Loucy (cell line): ENCODE results near the gene NRSN1.
"Not testable (repeated sequence)": the region's sequence is repeated elsewhere in the genome, so short reads cannot be mapped to it uniquely, and the experiment has no call there.

ENCODE experiments used
- H2AFZ ChIP-seq: fragments of 200-600 bp; sonication (generic); 2 replicates; pipeline ENCODE4 v1.6.0; 2016; ENCODE audit warnings: antibody characterized with exemption, mild to moderate bottlenecking, low read length, moderate library complexity
- H3F3A ChIP-seq: fragments of 200-600 bp; 2 replicates; pipeline ENCODE4 v1.6.0; 2016; ENCODE audit warnings: antibody characterized with exemption, low read depth, mild to moderate bottlenecking
- H3K27me3 ChIP-seq: fragments of 200-600 bp; sonication (generic); 2 replicates; pipeline ENCODE4 v1.6.1; 2014; ENCODE audit warnings: low read length, mild to moderate bottlenecking; ENCODE audit not compliant: insufficient read depth, poor library complexity, severe bottlenecking
- H3K36me3 ChIP-seq: fragments of 200-600 bp; sonication (generic); 2 replicates; pipeline ENCODE4 v1.6.1; 2016; ENCODE audit warnings: low read length; ENCODE audit not compliant: insufficient read depth
- H3K4me1 ChIP-seq: fragments of 200-600 bp; sonication (generic); 2 replicates; pipeline ENCODE4 v1.5.1; 2014; ENCODE audit warnings: low read length, mild to moderate bottlenecking; ENCODE audit not compliant: insufficient read depth, poor library complexity, severe bottlenecking
- H3K4me2 ChIP-seq: fragments of 200-600 bp; sonication (generic); 2 replicates; pipeline ENCODE4 v1.6.0; 2014; ENCODE audit warnings: antibody characterized with exemption, low read length, low read depth, mild to moderate bottlenecking; ENCODE audit not compliant: poor library complexity, severe bottlenecking
- H3K4me3 ChIP-seq: fragments of 200-600 bp; sonication (generic); 2 replicates; pipeline ENCODE4 v1.5.1; 2014; ENCODE audit warnings: low read length, mild to moderate bottlenecking, mixed read lengths; ENCODE audit not compliant: poor library complexity, severe bottlenecking
- H3K79me2 ChIP-seq: fragments of 200-600 bp; sonication (generic); 2 replicates; pipeline ENCODE4 v1.6.1; 2014; ENCODE audit warnings: low read length; ENCODE audit not compliant: insufficient read depth
- H3K9ac ChIP-seq: fragments of 200-600 bp; sonication (generic); 2 replicates; pipeline ENCODE4 v1.6.0; 2014; ENCODE audit warnings: mild to moderate bottlenecking, low read depth, low read length, moderate library complexity; ENCODE audit not compliant: poor library complexity, severe bottlenecking
- H3K9me2 ChIP-seq: fragments of 200-600 bp; sonication (generic); replicated peaks from 2 replicates; pipeline ENCODE4 v1.6.1; 2016; ENCODE audit warnings: low read depth, low read length, mixed read lengths
- H3K9me3 ChIP-seq: fragments of 200-600 bp; sonication (generic); 2 replicates; pipeline ENCODE4 v1.6.1; 2014; ENCODE audit warnings: mild to moderate bottlenecking, antibody characterized with exemption, low read length, low read depth; ENCODE audit not compliant: insufficient read depth
- H4K20me1 ChIP-seq: fragments of 200-600 bp; sonication (generic); 2 replicates; pipeline ENCODE4 v1.6.0; 2014; ENCODE audit warnings: antibody characterized with exemption, low read length, mild to moderate bottlenecking; ENCODE audit not compliant: insufficient read depth, poor library complexity, severe bottlenecking
- EZH2phosphoT487 ChIP-seq: fragments of 200-600 bp; IDR thresholded peaks from 2 replicates; pipeline ENCODE4 v1.6.1; 2018; ENCODE audit warnings: antibody characterized with exemption, mild to moderate bottlenecking, moderate library complexity, borderline replicate concordance
- TF ChIP-seq, protein P1 (sequence below): fragments of 200-600 bp; sonication (generic); conservative IDR thresholded peaks from 2 replicates; pipeline ENCODE4 v1.5.1; 2014; ENCODE audit warnings: mild to moderate bottlenecking, antibody characterized with exemption, low read length

NRSN1 gene

DNA sequence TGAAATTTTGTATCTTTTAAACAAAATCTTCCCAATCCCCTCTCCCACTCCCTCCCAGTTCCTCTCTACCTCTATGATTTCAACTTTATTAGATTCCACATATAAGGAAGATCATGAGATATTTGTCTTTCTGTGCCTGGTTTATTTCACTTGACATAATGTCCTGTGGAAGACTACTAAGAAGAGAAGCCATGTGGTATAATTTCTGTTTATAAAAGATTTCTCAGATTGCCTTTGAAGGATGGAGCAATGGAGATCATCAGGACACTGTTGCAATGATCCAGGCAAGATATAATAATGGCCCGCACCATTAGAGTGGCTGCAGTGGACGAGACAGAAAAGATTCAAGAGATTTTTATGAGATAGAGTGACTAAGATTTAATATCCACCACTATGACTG is 13.1 kb downstream of the NRSN1 start:
- no peak overlapping the region for H3K9ac ChIP-seq
- H3K9me3 ChIP-seq: no peaks in the 10 kb centered on the region
- TF ChIP-seq, protein P1, sequence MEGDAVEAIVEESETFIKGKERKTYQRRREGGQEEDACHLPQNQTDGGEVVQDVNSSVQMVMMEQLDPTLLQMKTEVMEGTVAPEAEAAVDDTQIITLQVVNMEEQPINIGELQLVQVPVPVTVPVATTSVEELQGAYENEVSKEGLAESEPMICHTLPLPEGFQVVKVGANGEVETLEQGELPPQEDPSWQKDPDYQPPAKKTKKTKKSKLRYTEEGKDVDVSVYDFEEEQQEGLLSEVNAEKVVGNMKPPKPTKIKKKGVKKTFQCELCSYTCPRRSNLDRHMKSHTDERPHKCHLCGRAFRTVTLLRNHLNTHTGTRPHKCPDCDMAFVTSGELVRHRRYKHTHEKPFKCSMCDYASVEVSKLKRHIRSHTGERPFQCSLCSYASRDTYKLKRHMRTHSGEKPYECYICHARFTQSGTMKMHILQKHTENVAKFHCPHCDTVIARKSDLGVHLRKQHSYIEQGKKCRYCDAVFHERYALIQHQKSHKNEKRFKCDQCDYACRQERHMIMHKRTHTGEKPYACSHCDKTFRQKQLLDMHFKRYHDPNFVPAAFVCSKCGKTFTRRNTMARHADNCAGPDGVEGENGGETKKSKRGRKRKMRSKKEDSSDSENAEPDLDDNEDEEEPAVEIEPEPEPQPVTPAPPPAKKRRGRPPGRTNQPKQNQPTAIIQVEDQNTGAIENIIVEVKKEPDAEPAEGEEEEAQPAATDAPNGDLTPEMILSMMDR: no peak
- no peak for TF ChIP-seq EZH2phosphoT487
- no peaks in the 10 kb centered on the region for H3K9me2 ChIP-seq
- no peaks in the 10 kb centered on the region for H3K79me2 ChIP-seq
- H4K20me1 ChIP-seq: no peaks in the 10 kb centered on the region
- H2AFZ ChIP-seq: no peak overlapping the region
- no peak overlapping the region for H3K4me3 ChIP-seq
- no peaks in the 10 kb centered on the region for H3K36me3 ChIP-seq
- H3K4me2 ChIP-seq: no peak overlapping the region
- no peaks in the 10 kb centered on the region for H3F3A ChIP-seq
- H3K4me1 ChIP-seq: no peaks in the 10 kb centered on the region
- H3K27me3 ChIP-seq: no peaks in the 10 kb centered on the region

DNA sequence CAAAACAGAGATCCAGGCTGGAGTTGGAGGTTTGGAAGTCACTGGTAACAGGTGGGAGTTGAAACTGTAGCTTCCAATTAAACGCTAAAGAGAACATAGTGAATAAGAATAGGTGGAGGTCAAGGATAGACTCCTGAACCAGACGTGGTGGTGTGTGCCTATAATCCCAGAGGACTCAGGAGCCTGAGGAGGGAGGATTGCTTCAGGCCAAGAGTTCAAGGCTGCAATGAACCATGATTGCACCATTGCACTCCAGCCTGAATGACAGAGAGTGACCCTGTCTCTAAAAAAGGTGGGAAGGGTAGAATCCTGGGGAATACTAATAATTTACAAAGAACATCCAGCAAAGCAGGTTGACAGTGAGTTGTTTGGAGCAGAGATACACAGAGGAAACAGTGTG is 13.6 kb downstream of the NRSN1 start:
- H3K79me2 ChIP-seq: no peaks in the 10 kb centered on the region
- no peaks in the 10 kb centered on the region for H3K9me2 ChIP-seq
- H4K20me1 ChIP-seq: no peaks in the 10 kb centered on the region
- no peaks in the 10 kb centered on the region for H3K9me3 ChIP-seq
- no peak overlapping the region for H2AFZ ChIP-seq
- no peaks in the 10 kb centered on the region for H3F3A ChIP-seq
- no peaks in the 10 kb centered on the region for H3K27me3 ChIP-seq
- TF ChIP-seq EZH2phosphoT487: no peak
- TF ChIP-seq, protein P1: no peak
- H3K4me3 ChIP-seq: no peak overlapping the region
- no peak overlapping the region for H3K9ac ChIP-seq
- H3K36me3 ChIP-seq: no peaks in the 10 kb centered on the region
- no peaks in the 10 kb centered on the region for H3K4me1 ChIP-seq
- H3K4me2 ChIP-seq: no peak overlapping the region

DNA sequence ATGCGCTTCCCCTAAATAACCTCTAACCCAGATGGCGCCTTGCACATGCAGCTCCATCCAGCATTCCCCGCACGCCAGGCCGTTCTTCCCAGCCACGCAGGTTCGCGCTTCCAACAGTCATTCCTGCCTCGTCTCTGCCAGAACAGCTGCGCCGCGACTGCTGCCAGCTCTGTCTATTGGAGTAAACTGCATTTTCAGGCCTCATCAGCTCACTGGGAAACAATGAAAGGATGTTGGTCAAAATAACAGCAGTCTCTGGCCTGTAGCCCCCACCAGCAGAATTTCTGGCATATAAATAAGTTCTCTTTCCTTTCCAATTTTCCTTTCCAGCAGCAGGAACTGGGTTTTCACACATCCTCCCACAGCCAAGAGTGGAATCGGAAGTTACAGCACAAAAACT is 14.6 kb downstream of the NRSN1 start:
- Histone ChIP-seq H3K4me2 (no peak overlapping the region), H3K4me1 (no peaks in the 10 kb centered on the region), H2AFZ (no peak overlapping the region), H4K20me1 (no peaks in the 10 kb centered on the region), H3K4me3 (no peak overlapping the region), H3K9ac (no peak overlapping the region), H3K79me2 (no peaks in the 10 kb centered on the region), H3K27me3 (no peaks in the 10 kb centered on the region), H3K36me3 (no peaks in the 10 kb centered on the region), H3F3A (no peaks in the 10 kb centered on the region), H3K9me2 (no peaks in the 10 kb centered on the region), H3K9me3 (no peaks in the 10 kb centered on the region)
- TF ChIP-seq EZH2phosphoT487: no peak
- TF ChIP-seq, protein P1: no peak

DNA sequence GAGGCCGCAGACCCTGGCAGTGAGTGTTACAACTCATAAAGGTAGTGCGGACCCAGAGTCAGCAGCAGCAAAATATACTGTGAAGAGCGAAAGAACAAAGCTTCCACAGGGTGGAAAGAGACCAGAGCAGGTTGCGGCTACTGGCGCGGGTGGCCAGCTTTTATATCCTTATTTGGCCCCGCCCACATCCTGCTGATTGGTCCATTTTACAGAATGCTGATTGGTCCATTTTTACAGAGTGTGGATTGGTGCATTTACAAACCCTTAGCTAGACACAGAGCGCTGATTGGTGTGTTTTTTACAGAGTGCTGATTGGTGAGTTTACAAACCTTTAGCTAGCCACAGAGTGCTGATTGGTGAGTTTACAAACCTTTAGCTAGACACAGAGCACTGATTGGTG is 16.7 kb downstream of the NRSN1 start:
- not testable (repeated sequence) for H4K20me1 ChIP-seq, H3K9me2 ChIP-seq, H3K9me3 ChIP-seq, H3K4me1 ChIP-seq, H3K27me3 ChIP-seq, H3K9ac ChIP-seq, H3K4me3 ChIP-seq, H3K79me2 ChIP-seq, H3K36me3 ChIP-seq, H2AFZ ChIP-seq, H3F3A ChIP-seq, H3K4me2 ChIP-seq
